A673 (cell line): ENCODE data around the gene SNRPA.

Experiments used
- EZH2 ChIP-seq: fragments of 200-600 bp; sonication (generic); IDR thresholded peaks from 2 replicates; pipeline ENCODE4 v1.6.1; 2017; ENCODE audit warnings: borderline replicate concordance, low read depth, mild to moderate bottlenecking, mixed read lengths, antibody characterized with exemption, low read length; ENCODE audit not compliant: poor library complexity, severe bottlenecking
- TF ChIP-seq, protein P1 (sequence below): fragments of 300-800, 200-600 bp; sonication (generic); conservative IDR thresholded peaks from 2 replicates; pipeline ENCODE4 v1.5.1; 2017; ENCODE audit warnings: low read depth, mild to moderate bottlenecking, antibody characterized with exemption, low read length, moderate library complexity, mixed read lengths

DNA sequence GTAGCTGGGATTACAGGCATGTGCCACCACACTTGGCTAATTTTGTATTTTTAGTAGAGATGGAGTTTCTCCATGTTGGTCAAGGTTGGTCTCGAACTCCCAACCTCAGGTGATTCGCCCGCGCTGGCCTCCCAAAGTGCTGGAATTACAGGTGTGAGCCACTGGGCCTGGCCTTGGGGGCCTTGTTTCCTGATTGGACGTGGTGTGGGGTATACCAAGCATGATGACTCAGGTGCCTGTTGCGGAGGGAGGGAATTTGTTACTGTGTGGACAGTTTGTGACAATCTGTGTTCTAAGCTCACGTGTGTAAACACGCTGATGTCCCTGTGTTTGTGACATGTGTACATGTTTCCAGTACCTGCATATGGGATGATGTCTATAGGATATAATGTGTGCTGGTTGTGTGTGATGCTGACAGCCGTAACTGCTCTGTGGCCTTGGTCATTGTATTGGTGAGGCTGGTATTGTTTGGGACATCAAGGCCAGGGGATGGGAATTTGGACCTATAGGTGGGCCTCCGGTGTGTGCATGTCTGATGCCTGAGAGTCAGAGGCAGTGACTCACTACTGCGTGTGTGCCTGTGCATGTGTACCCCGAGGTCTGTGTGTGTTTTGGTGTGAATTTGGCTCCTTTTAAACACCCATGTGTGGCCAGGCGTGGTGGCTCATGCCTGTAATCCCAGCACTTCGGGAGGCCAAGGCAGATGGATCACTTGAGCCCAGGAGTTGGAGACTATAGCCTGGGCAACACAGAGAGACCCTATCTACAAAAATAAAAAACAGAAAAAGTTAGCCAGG is 46.4 kb downstream of the SNRPA start:
- TF ChIP-seq, protein P1, sequence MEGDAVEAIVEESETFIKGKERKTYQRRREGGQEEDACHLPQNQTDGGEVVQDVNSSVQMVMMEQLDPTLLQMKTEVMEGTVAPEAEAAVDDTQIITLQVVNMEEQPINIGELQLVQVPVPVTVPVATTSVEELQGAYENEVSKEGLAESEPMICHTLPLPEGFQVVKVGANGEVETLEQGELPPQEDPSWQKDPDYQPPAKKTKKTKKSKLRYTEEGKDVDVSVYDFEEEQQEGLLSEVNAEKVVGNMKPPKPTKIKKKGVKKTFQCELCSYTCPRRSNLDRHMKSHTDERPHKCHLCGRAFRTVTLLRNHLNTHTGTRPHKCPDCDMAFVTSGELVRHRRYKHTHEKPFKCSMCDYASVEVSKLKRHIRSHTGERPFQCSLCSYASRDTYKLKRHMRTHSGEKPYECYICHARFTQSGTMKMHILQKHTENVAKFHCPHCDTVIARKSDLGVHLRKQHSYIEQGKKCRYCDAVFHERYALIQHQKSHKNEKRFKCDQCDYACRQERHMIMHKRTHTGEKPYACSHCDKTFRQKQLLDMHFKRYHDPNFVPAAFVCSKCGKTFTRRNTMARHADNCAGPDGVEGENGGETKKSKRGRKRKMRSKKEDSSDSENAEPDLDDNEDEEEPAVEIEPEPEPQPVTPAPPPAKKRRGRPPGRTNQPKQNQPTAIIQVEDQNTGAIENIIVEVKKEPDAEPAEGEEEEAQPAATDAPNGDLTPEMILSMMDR, result no peak
- TF ChIP-seq EZH2, result no peak
